GM23338 (cell line): Measurements from ENCODE around the gene AP2A2. TPM values are rescaled to one million over a fixed set of nuclear protein-coding genes. Genes with fewer than 3 reads are reported as not detected.

ENCODE experiments used
- ATAC-seq: fragments of 200-7000 bp; cut with Tn5 transposase; 3 replicates; pipeline ENCODE4 v1.9.1; 2020
- DNase-seq: peaks from one replicate; pipeline ENCODE4 v3.0.0-alpha.2; 2015; ENCODE audit warnings: low spot score
- H2AFZ ChIP-seq: fragments of 200-600 bp; sonication (generic); 2 replicates; pipeline ENCODE4 v1.8.0; 2016; ENCODE audit warnings: antibody characterized with exemption, mild to moderate bottlenecking, moderate library complexity
- H3F3A ChIP-seq: fragments of 200-600 bp; sonication (generic); replicated peaks from 2 replicates; pipeline ENCODE4 v1.8.0; 2017; ENCODE audit warnings: antibody characterized with exemption, mixed run types, low read depth
- H3K27ac ChIP-seq: fragments of 200-600 bp; sonication (generic); 2 replicates; pipeline ENCODE4 v1.6.1; 2016; ENCODE audit warnings: low read depth
- H3K27me3 ChIP-seq: fragments of 200-600 bp; sonication (generic); 2 replicates; pipeline ENCODE4 v1.8.0; 2016; ENCODE audit warnings: mild to moderate bottlenecking, mixed run types, moderate library complexity; ENCODE audit not compliant: insufficient read depth
- H3K36me3 ChIP-seq: fragments of 200-600 bp; sonication (generic); 2 replicates; pipeline ENCODE4 v1.8.0; 2016; ENCODE audit warnings: mild to moderate bottlenecking; ENCODE audit not compliant: insufficient read depth
- H3K4me1 ChIP-seq: fragments of 200-600 bp; sonication (generic); 2 replicates; pipeline ENCODE4 v1.8.0; 2016; ENCODE audit warnings: mild to moderate bottlenecking, moderate library complexity; ENCODE audit not compliant: insufficient read depth
- H3K4me2 ChIP-seq: fragments of 200-600 bp; sonication (generic); 2 replicates; pipeline ENCODE4 v1.7.1; 2017; ENCODE audit warnings: mixed run types
- H3K4me3 ChIP-seq: fragments of 200-600 bp; sonication (generic); 2 replicates; pipeline ENCODE4 v1.6.1; 2016; ENCODE audit warnings: mixed run types
- H3K79me2 ChIP-seq: fragments of 200-600 bp; sonication (generic); replicated peaks from 2 replicates; pipeline ENCODE4 v1.8.0; 2017; ENCODE audit warnings: mild to moderate bottlenecking; ENCODE audit not compliant: insufficient read depth
- H3K9me2 ChIP-seq: fragments of 200-600 bp; sonication (generic); 2 replicates; pipeline ENCODE4 v1.8.0; 2017; ENCODE audit not compliant: insufficient read depth
- H4K20me1 ChIP-seq: fragments of 200-600 bp; sonication (generic); replicated peaks from 2 replicates; pipeline ENCODE4 v1.8.0; 2017; ENCODE audit warnings: mild to moderate bottlenecking; ENCODE audit not compliant: insufficient read depth
- H3K27ac Mint-ChIP-seq: 2 replicates; pipeline ENCODE4 v1.8.0; 2020; ENCODE audit warnings: inconsistent platforms, mild to moderate bottlenecking, moderate library complexity, mixed read lengths
- H3K27me3 Mint-ChIP-seq: 3 replicates; pipeline ENCODE4 v1.8.0; 2022; ENCODE audit warnings: low read depth, mild to moderate bottlenecking, moderate library complexity, mixed read lengths, inconsistent platforms; ENCODE audit not compliant: insufficient read depth, poor library complexity
- H3K36me3 Mint-ChIP-seq: 3 replicates; pipeline ENCODE4 v1.8.0; 2021; ENCODE audit warnings: low read depth, mild to moderate bottlenecking, inconsistent platforms, moderate library complexity, mixed read lengths
- H3K4me1 Mint-ChIP-seq: 3 replicates; pipeline ENCODE4 v1.8.0; 2020; ENCODE audit warnings: mild to moderate bottlenecking, inconsistent platforms, mixed read lengths
- H3K4me3 Mint-ChIP-seq: 3 replicates; pipeline ENCODE4 v1.8.0; 2021; ENCODE audit warnings: moderate library complexity, mild to moderate bottlenecking, inconsistent platforms, mixed read lengths
- H3K9me3 Mint-ChIP-seq: 3 replicates; pipeline ENCODE4 v1.8.0; 2020; ENCODE audit warnings: moderate library complexity, mild to moderate bottlenecking, inconsistent platforms, mixed read lengths
- CREB1 ChIP-seq: fragments of 250-450 bp; sonication (Bioruptor Pico); IDR thresholded peaks from 2 replicates; pipeline ENCODE4 v1.5.0; 2020; ENCODE audit warnings: low read depth, mild to moderate bottlenecking, moderate library complexity
- EZH2phosphoT487 ChIP-seq: fragments of 200-600 bp; sonication (generic); IDR thresholded peaks from one replicate; pipeline ENCODE4 v1.8.1; 2018; ENCODE audit warnings: antibody characterized with exemption; ENCODE audit not compliant: unreplicated experiment
- ZNF331 ChIP-seq: fragments of 250-450 bp; sonication (Bioruptor Pico); IDR thresholded peaks from 2 replicates; pipeline ENCODE4 v1.5.0; 2020; ENCODE audit warnings: low read depth, mild to moderate bottlenecking, moderate library complexity
- polyA plus RNA-seq: library from polyadenylated mRNA; unstranded; fragments of >200 nt; fragmentation: Nextera tagmentation; extraction: Ambion mirVana; gene quantifications from 2 replicates; pipeline ENCODE4 v1.2.1, GENCODE V29; 2016
- total RNA-seq: library from RNA; depleted of rRNA; stranded (reverse); fragments of >200 nt; shearing (Covaris generic); gene quantifications from 2 replicates; pipeline ENCODE4 v1.2.3, GENCODE V29; 2014
- TF ChIP-seq, protein P1 (sequence below): IDR thresholded peaks from one replicate; pipeline ENCODE4 v1.6.1; 2018; ENCODE audit warnings: antibody characterized with exemption; ENCODE audit not compliant: unreplicated experiment
- TF ChIP-seq, protein P2 (sequence below): fragments of 250-450 bp; sonication (Bioruptor Pico); IDR thresholded peaks from 2 replicates; pipeline ENCODE4 v1.5.0; 2020; ENCODE audit warnings: mild to moderate bottlenecking, moderate library complexity

Gene AP2A2
- total and polyA plus RNA-seq, 2 experiments from 2014 or later = 23.7 to 47.5 TPM

DNA sequence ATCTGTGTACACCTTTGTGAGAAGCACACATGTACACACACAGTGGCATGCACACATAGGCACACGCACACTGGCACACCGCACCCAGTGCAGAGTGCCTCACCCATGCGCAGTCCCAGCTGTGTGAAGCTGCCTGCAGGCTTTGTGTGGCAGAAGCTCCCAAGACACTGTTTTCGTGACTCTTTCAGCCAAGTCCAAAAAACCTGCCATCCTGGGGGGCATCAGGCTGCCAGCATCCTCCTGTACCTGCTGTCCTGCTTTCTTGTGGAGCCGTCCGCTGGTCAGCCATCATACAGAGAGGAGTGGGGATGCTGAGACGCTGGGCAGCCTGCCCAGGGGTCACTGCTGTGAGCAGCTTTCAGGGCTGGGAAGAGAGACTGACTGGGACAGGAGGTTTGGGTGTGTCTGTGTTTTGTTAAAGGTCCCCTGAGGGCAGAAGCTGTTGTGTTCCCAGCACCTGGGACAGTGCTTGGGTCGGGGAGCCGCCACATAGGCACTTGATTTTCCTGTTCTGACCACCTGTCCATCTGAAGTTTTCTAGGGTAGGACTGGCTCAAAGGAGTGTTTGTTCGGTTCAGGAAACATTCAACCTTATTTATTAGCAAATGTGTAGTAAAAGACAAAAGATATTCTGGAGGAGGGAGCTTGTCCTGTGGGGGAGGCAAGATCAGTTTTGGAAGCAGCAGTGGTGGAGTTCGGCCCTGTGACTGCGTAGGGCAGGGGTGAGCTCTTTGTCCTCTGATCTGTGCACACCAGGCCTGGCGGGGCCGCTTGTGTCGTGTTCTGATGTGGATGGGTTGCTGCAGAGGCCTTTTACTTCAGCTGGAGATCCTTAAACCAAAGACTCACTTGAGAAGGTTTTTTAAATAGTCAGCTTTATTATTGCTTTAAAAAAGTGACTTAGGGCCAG lies 29.7 kb downstream of the AP2A2 start:
- Histone ChIP-seq H3F3A (0 out of 2 replicates have a peak, but pooled peaks cover 9% of the 10 kb centered on the region), H3K4me2 (no peak overlapping the region; the same call in 1 of the 2 replicates), H3K27ac (peak overlapping the region; percentile 51), H3K9me2 (no peaks in the 10 kb centered on the region), H4K20me1 (peaks cover 15% of the 10 kb centered on the region), H3K36me3 (no peaks in the 10 kb centered on the region), H3K4me1 (peaks cover 21% of the 10 kb centered on the region), H3K4me3 (no peak overlapping the region), H2AFZ (no peak overlapping the region), H3K79me2 (peaks cover 79% of the 10 kb centered on the region), H3K27me3 (no peaks in the 10 kb centered on the region)
- Mint-ChIP-seq H3K9me3 (no peaks in the 10 kb centered on the region), H3K4me1 (peaks cover 40% of the 10 kb centered on the region), H3K36me3 (peaks cover 16% of the 10 kb centered on the region; the same call in 2 of the 3 replicates), H3K4me3 (no peak overlapping the region), H3K27me3 (peaks cover 6% of the 10 kb centered on the region), H3K27ac (peak overlapping the region; percentile 70)
- DNase-seq (no peak), ATAC-seq (peak; percentile 68)
- TF ChIP-seq, protein P1, sequence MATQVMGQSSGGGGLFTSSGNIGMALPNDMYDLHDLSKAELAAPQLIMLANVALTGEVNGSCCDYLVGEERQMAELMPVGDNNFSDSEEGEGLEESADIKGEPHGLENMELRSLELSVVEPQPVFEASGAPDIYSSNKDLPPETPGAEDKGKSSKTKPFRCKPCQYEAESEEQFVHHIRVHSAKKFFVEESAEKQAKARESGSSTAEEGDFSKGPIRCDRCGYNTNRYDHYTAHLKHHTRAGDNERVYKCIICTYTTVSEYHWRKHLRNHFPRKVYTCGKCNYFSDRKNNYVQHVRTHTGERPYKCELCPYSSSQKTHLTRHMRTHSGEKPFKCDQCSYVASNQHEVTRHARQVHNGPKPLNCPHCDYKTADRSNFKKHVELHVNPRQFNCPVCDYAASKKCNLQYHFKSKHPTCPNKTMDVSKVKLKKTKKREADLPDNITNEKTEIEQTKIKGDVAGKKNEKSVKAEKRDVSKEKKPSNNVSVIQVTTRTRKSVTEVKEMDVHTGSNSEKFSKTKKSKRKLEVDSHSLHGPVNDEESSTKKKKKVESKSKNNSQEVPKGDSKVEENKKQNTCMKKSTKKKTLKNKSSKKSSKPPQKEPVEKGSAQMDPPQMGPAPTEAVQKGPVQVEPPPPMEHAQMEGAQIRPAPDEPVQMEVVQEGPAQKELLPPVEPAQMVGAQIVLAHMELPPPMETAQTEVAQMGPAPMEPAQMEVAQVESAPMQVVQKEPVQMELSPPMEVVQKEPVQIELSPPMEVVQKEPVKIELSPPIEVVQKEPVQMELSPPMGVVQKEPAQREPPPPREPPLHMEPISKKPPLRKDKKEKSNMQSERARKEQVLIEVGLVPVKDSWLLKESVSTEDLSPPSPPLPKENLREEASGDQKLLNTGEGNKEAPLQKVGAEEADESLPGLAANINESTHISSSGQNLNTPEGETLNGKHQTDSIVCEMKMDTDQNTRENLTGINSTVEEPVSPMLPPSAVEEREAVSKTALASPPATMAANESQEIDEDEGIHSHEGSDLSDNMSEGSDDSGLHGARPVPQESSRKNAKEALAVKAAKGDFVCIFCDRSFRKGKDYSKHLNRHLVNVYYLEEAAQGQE = peak; percentile 45
- TF ChIP-seq CREB1 (CRISPR knock-in tag) = no peak
- no peak for TF ChIP-seq ZNF331

DNA sequence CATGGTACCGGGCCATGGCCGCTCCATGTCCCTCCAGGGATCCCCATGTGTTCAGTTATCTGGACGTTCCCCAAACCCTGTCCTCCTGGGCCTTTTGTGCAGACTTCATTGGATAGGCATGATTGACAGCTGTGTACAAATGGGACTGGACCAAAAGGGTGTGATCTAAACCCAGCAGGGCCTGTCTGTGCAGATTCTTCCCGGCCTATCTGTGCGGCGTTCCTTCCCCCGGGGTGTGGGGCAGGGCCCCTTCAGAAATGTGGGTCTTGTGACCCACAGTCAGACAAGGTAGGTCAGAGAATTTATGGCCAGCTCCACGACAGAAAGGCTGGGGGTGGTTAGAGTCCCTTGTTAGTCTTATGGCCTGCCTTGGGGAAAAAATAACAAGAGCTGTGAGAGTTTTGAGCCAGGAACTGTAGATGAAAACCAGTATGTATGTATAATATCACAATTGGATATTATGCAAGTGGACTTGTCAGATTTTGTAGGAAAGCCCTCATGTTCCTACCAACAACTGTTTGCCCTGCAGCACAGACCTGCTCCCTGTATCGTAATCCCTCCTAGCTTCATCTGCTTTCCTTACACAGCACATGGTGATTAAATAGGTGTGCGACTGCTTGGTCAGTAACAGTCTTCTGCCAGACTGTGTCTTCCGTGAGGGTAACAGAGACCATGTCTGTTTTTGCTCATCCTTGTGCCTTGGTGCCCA lies 31.7 kb downstream of the AP2A2 start:
- peaks cover 6% of the 10 kb centered on the region for H3K27me3 Mint-ChIP-seq
- H3K36me3 ChIP-seq = no peaks in the 10 kb centered on the region
- no peak overlapping the region for H3K4me3 ChIP-seq
- no peaks in the 10 kb centered on the region for H3K27me3 ChIP-seq
- H3K4me3 Mint-ChIP-seq = no peak overlapping the region
- H3K4me1 ChIP-seq = peaks cover 15% of the 10 kb centered on the region
- H3K79me2 ChIP-seq = peaks cover 61% of the 10 kb centered on the region
- H2AFZ ChIP-seq = no peak overlapping the region
- no peak for DNase-seq
- peaks cover 12% of the 10 kb centered on the region for H4K20me1 ChIP-seq
- H3K4me1 Mint-ChIP-seq = peaks cover 37% of the 10 kb centered on the region
- 0 out of 2 replicates have a peak, but pooled peaks cover 5% of the 10 kb centered on the region for H3F3A ChIP-seq
- no peak overlapping the region for H3K4me2 ChIP-seq
- no peaks in the 10 kb centered on the region; the same call in 2 of the 3 replicates for H3K9me3 Mint-ChIP-seq
- ATAC-seq = no peak
- peaks cover 28% of the 10 kb centered on the region for H3K36me3 Mint-ChIP-seq
- no peak overlapping the region for H3K27ac Mint-ChIP-seq
- H3K9me2 ChIP-seq = no peaks in the 10 kb centered on the region
- no peak overlapping the region for H3K27ac ChIP-seq
- no peak for TF ChIP-seq EZH2phosphoT487
- TF ChIP-seq, protein P2, sequence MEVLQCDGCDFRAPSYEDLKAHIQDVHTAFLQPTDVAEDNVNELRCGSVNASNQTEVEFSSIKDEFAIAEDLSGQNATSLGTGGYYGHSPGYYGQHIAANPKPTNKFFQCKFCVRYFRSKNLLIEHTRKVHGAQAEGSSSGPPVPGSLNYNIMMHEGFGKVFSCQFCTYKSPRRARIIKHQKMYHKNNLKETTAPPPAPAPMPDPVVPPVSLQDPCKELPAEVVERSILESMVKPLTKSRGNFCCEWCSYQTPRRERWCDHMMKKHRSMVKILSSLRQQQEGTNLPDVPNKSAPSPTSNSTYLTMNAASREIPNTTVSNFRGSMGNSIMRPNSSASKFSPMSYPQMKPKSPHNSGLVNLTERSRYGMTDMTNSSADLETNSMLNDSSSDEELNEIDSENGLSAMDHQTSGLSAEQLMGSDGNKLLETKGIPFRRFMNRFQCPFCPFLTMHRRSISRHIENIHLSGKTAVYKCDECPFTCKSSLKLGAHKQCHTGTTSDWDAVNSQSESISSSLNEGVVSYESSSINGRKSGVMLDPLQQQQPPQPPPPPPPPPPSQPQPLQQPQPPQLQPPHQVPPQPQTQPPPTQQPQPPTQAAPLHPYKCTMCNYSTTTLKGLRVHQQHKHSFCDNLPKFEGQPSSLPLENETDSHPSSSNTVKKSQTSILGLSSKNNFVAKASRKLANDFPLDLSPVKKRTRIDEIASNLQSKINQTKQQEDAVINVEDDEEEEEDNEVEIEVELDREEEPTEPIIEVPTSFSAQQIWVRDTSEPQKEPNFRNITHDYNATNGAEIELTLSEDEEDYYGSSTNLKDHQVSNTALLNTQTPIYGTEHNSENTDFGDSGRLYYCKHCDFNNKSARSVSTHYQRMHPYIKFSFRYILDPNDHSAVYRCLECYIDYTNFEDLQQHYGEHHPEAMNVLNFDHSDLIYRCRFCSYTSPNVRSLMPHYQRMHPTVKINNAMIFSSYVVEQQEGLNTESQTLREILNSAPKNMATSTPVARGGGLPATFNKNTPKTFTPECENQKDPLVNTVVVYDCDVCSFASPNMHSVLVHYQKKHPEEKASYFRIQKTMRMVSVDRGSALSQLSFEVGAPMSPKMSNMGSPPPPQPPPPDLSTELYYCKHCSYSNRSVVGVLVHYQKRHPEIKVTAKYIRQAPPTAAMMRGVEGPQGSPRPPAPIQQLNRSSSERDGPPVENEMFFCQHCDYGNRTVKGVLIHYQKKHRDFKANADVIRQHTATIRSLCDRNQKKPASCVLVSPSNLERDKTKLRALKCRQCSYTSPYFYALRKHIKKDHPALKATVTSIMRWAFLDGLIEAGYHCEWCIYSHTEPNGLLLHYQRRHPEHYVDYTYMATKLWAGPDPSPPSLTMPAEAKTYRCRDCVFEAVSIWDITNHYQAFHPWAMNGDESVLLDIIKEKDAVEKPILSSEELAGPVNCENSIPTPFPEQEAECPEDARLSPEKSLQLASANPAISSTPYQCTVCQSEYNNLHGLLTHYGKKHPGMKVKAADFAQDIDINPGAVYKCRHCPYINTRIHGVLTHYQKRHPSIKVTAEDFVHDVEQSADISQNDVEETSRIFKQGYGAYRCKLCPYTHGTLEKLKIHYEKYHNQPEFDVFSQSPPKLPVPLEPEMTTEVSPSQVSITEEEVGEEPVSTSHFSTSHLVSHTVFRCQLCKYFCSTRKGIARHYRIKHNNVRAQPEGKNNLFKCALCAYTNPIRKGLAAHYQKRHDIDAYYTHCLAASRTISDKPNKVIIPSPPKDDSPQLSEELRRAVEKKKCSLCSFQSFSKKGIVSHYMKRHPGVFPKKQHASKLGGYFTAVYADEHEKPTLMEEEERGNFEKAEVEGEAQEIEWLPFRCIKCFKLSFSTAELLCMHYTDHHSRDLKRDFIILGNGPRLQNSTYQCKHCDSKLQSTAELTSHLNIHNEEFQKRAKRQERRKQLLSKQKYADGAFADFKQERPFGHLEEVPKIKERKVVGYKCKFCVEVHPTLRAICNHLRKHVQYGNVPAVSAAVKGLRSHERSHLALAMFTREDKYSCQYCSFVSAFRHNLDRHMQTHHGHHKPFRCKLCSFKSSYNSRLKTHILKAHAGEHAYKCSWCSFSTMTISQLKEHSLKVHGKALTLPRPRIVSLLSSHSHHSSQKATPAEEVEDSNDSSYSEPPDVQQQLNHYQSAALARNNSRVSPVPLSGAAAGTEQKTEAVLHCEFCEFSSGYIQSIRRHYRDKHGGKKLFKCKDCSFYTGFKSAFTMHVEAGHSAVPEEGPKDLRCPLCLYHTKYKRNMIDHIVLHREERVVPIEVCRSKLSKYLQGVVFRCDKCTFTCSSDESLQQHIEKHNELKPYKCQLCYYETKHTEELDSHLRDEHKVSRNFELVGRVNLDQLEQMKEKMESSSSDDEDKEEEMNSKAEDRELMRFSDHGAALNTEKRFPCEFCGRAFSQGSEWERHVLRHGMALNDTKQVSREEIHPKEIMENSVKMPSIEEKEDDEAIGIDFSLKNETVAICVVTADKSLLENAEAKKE (CRISPR knock-in tag) = no peak
- no peak for TF ChIP-seq CREB1 (CRISPR knock-in tag)
- no peak for TF ChIP-seq ZNF331
